Gastroesophageal sphincter (tissue), 4 donors: ENCODE results near the gene RNF126. TPM values are rescaled to one million over a fixed set of nuclear protein-coding genes. Genes with fewer than 3 reads are reported as not detected.
A peak's percentile ranks its signal among the peaks of the same experiment; 100 is the strongest.

ENCODE experiments used
- ATAC-seq: fragments of 150-250 bp; one replicate; pipeline ENCODE4 v1.9.1; 2016; ENCODE audit warnings: mild to moderate bottlenecking, moderate library complexity
- H3K27ac ChIP-seq, 4 donors: fragments of 200-600 bp; sonication (generic) in 3 of 4; 1 replicate in 3 of 4; 2 replicates in 1 of 4; pipeline ENCODE4 v1.5.1; 2016 to 2019
- H3K27me3 ChIP-seq: fragments of 200-600 bp; sonication (generic); one replicate; pipeline ENCODE4 v1.5.1; 2019
- H3K36me3 ChIP-seq, 2 donors: fragments of 200-600 bp; sonication (generic); one replicate each; pipeline ENCODE4 v1.5.1; 2019; ENCODE audit warnings: control low read depth in 1 of 2
- H3K4me1 ChIP-seq, 3 donors: fragments of 200-600 bp; sonication (generic); 1 replicate in 2 of 3; 2 replicates in 1 of 3; pipeline ENCODE4 v1.5.1; 2016 to 2019; ENCODE audit warnings: control low read depth in 2 of 3
- H3K4me3 ChIP-seq, 2 donors: fragments of 200-600 bp; sonication (generic); one replicate each; pipeline ENCODE4 v1.5.1; 2019; ENCODE audit warnings: mild to moderate bottlenecking in 1 of 2, moderate library complexity in 1 of 2
- H3K9me3 ChIP-seq, 3 donors: fragments of 200-600 bp; sonication (generic); one replicate each; pipeline ENCODE4 v1.5.1; 2017 to 2019; ENCODE audit warnings: control low read depth in 2 of 3
- CTCF ChIP-seq, 4 experiments: fragments of 200-600 bp in 2 of 4; fragments of 450-650 bp in 2 of 4; sonication (generic) in 1 of 4; IDR thresholded peaks; one replicate each; pipeline ENCODE4 v1.5.1; 2017 to 2019; ENCODE audit warnings: antibody characterized with exemption in 4 of 4, mild to moderate bottlenecking in 2 of 4, moderate library complexity in 2 of 4
- EP300 ChIP-seq: sonication (generic); formaldehyde crosslinking; IDR thresholded peaks from one replicate; pipeline ENCODE4 v1.6.1; 2017; ENCODE audit warnings: antibody characterized with exemption, mild to moderate bottlenecking
- POLR2A ChIP-seq, 2 donors: fragments of 450-650 bp; IDR thresholded peaks; one replicate each; pipeline ENCODE4 v1.6.1; 2017; ENCODE audit warnings: antibody characterized with exemption in 2 of 2, mild to moderate bottlenecking in 2 of 2, moderate library complexity in 1 of 2
- POLR2AphosphoS5 ChIP-seq: sonication (generic); formaldehyde crosslinking; IDR thresholded peaks from one replicate; pipeline ENCODE4 v1.6.1; 2017; ENCODE audit warnings: antibody characterized with exemption
- WGBS, 2 donors: methylation state at CpG; one replicate each; pipeline ENCODE4 v1.1.5; 2018; ENCODE audit warnings: low coverage in 1 of 2; 5-methylcytosine and 5-hydroxymethylcytosine counted together
- total RNA-seq, 4 donors: library from RNA; depleted of rRNA; stranded (reverse); fragments of >200 nt; gene quantifications; one replicate each; pipeline ENCODE4 v1.1.0, GENCODE V29; 2016

RNF126 gene
- total RNA-seq, 4 donors from 2014 or later, result 47.7 to 57.9 (median 52.0) TPM

- Histone ChIP-seq H3K4me3 (peak overlapping the region; percentile 24 to 88), H3K36me3 (peaks cover 0 to 2% of the 10 kb centered on the region in 2 donors), H3K4me1 (peaks cover 0 to 60% (median 43%) of the 10 kb centered on the region in 3 donors), H3K27me3 (no peaks in the 10 kb centered on the region), H3K27ac (peak overlapping the region; percentile 83 to 96 (median 90)), H3K9me3 (no peaks in the 10 kb centered on the region)
- WGBS, 2 donors, result 39% methylated on average over 11 of the region's 18 CpGs; no CpG with 5 or more reads in 1 of the 2 donors
- ATAC-seq, result no peak
- no peak for TF ChIP-seq EP300
- no peak for TF ChIP-seq POLR2A (IDR thresholded peaks at IDR 0.05)
- TF ChIP-seq CTCF (IDR thresholded peaks at IDR 0.05), result no peak
- no peak for TF ChIP-seq POLR2AphosphoS5
Measured at GRCh38 chr19:663682-664117, 686 bp upstream of the RNF126 start.

GRCh38 chr19:662207-662961 lies 630 bp downstream of the RNF126 start:
- WGBS, 2 donors, result 0% methylated on average over 6 of the region's 81 CpGs; no CpG with 5 or more reads in 1 of the 2 donors
- Histone ChIP-seq H3K27me3 (no peaks in the 10 kb centered on the region), H3K4me3 (peak overlapping the region; percentile 79 to 88), H3K4me1 (peaks cover 0 to 73% (median 50%) of the 10 kb centered on the region in 3 donors), H3K27ac (peak overlapping the region; percentile 60 to 96 (median 90)), H3K36me3 (peaks cover 0 to 8% of the 10 kb centered on the region in 2 donors), H3K9me3 (no peaks in the 10 kb centered on the region)
- peak; percentile 1 for ATAC-seq
- TF ChIP-seq POLR2AphosphoS5 (no peak), CTCF (IDR thresholded peaks at IDR 0.05) (no peak), EP300 (no peak), POLR2A (IDR thresholded peaks at IDR 0.05) (no peak)

GRCh38 chr19:661427-662196 lies 1.4 kb downstream of the RNF126 start:
- 13 to 21% methylated on average over 4 to 9 of the region's 31 CpGs for WGBS, 2 donors
- Histone ChIP-seq H3K9me3 (no peaks in the 10 kb centered on the region), H3K27ac (peak overlapping the region in 3 of 4 donors; percentile 85 to 96 (median 96)), H3K27me3 (no peaks in the 10 kb centered on the region), H3K36me3 (peaks cover 0 to 15% of the 10 kb centered on the region in 2 donors), H3K4me1 (peaks cover 0 to 80% (median 56%) of the 10 kb centered on the region in 3 donors), H3K4me3 (peak overlapping the region; percentile 79 to 88)
- no peak for TF ChIP-seq POLR2A (IDR thresholded peaks at IDR 0.05)
- no peak for TF ChIP-seq POLR2AphosphoS5
- TF ChIP-seq EP300, result no peak
- TF ChIP-seq CTCF (IDR thresholded peaks at IDR 0.05), result no peak
- ATAC-seq, result no peak

GRCh38 chr19:660793-661426 lies 2.1 kb downstream of the RNF126 start:
- Histone ChIP-seq H3K4me1 (peaks cover 0 to 87% (median 57%) of the 10 kb centered on the region in 3 donors), H3K27me3 (no peaks in the 10 kb centered on the region), H3K36me3 (peaks cover 0 to 17% of the 10 kb centered on the region in 2 donors), H3K9me3 (no peaks in the 10 kb centered on the region), H3K27ac (peak overlapping the region in 3 of 4 donors; percentile 85 to 96 (median 96)), H3K4me3 (peak overlapping the region in 1 of 2 donors; percentile 88)
- no peak for TF ChIP-seq CTCF (IDR thresholded peaks at IDR 0.05)
- TF ChIP-seq POLR2A (IDR thresholded peaks at IDR 0.05), result no peak
- TF ChIP-seq EP300, result no peak
- TF ChIP-seq POLR2AphosphoS5, result no peak
- 10 to 18% methylated on average over 2 to 4 of the region's 20 CpGs for WGBS, 2 donors
- ATAC-seq, result no peak
